GM23338 (cell line): ENCODE data around the gene TMEM61. TPM values are rescaled to one million over a fixed set of nuclear protein-coding genes. Genes with fewer than 3 reads are reported as not detected.

Source experiments
- ATAC-seq: fragments of 200-7000 bp; cut with Tn5 transposase; 3 replicates; pipeline ENCODE4 v1.9.1; 2020
- DNase-seq: peaks from one replicate; pipeline ENCODE4 v3.0.0-alpha.2; 2015; ENCODE audit warnings: low spot score
- H2AFZ ChIP-seq: fragments of 200-600 bp; sonication (generic); 2 replicates; pipeline ENCODE4 v1.8.0; 2016; ENCODE audit warnings: antibody characterized with exemption, mild to moderate bottlenecking, moderate library complexity
- H3F3A ChIP-seq: fragments of 200-600 bp; sonication (generic); replicated peaks from 2 replicates; pipeline ENCODE4 v1.8.0; 2017; ENCODE audit warnings: antibody characterized with exemption, mixed run types, low read depth
- H3K27ac ChIP-seq: fragments of 200-600 bp; sonication (generic); 2 replicates; pipeline ENCODE4 v1.6.1; 2016; ENCODE audit warnings: low read depth
- H3K27me3 ChIP-seq: fragments of 200-600 bp; sonication (generic); 2 replicates; pipeline ENCODE4 v1.8.0; 2016; ENCODE audit warnings: mild to moderate bottlenecking, mixed run types, moderate library complexity; ENCODE audit not compliant: insufficient read depth
- H3K36me3 ChIP-seq: fragments of 200-600 bp; sonication (generic); 2 replicates; pipeline ENCODE4 v1.8.0; 2016; ENCODE audit warnings: mild to moderate bottlenecking; ENCODE audit not compliant: insufficient read depth
- H3K4me1 ChIP-seq: fragments of 200-600 bp; sonication (generic); 2 replicates; pipeline ENCODE4 v1.8.0; 2016; ENCODE audit warnings: mild to moderate bottlenecking, moderate library complexity; ENCODE audit not compliant: insufficient read depth
- H3K4me2 ChIP-seq: fragments of 200-600 bp; sonication (generic); 2 replicates; pipeline ENCODE4 v1.7.1; 2017; ENCODE audit warnings: mixed run types
- H3K4me3 ChIP-seq: fragments of 200-600 bp; sonication (generic); 2 replicates; pipeline ENCODE4 v1.6.1; 2016; ENCODE audit warnings: mixed run types
- H3K79me2 ChIP-seq: fragments of 200-600 bp; sonication (generic); replicated peaks from 2 replicates; pipeline ENCODE4 v1.8.0; 2017; ENCODE audit warnings: mild to moderate bottlenecking; ENCODE audit not compliant: insufficient read depth
- H3K9me2 ChIP-seq: fragments of 200-600 bp; sonication (generic); 2 replicates; pipeline ENCODE4 v1.8.0; 2017; ENCODE audit not compliant: insufficient read depth
- H4K20me1 ChIP-seq: fragments of 200-600 bp; sonication (generic); replicated peaks from 2 replicates; pipeline ENCODE4 v1.8.0; 2017; ENCODE audit warnings: mild to moderate bottlenecking; ENCODE audit not compliant: insufficient read depth
- H3K27ac Mint-ChIP-seq: 2 replicates; pipeline ENCODE4 v1.8.0; 2020; ENCODE audit warnings: inconsistent platforms, mild to moderate bottlenecking, moderate library complexity, mixed read lengths
- H3K27me3 Mint-ChIP-seq: 3 replicates; pipeline ENCODE4 v1.8.0; 2022; ENCODE audit warnings: low read depth, mild to moderate bottlenecking, moderate library complexity, mixed read lengths, inconsistent platforms; ENCODE audit not compliant: insufficient read depth, poor library complexity
- H3K36me3 Mint-ChIP-seq: 3 replicates; pipeline ENCODE4 v1.8.0; 2021; ENCODE audit warnings: low read depth, mild to moderate bottlenecking, inconsistent platforms, moderate library complexity, mixed read lengths
- H3K4me1 Mint-ChIP-seq: 3 replicates; pipeline ENCODE4 v1.8.0; 2020; ENCODE audit warnings: mild to moderate bottlenecking, inconsistent platforms, mixed read lengths
- H3K4me3 Mint-ChIP-seq: 3 replicates; pipeline ENCODE4 v1.8.0; 2021; ENCODE audit warnings: moderate library complexity, mild to moderate bottlenecking, inconsistent platforms, mixed read lengths
- H3K9me3 Mint-ChIP-seq: 3 replicates; pipeline ENCODE4 v1.8.0; 2020; ENCODE audit warnings: moderate library complexity, mild to moderate bottlenecking, inconsistent platforms, mixed read lengths
- CREB1 ChIP-seq: fragments of 250-450 bp; sonication (Bioruptor Pico); IDR thresholded peaks from 2 replicates; pipeline ENCODE4 v1.5.0; 2020; ENCODE audit warnings: low read depth, mild to moderate bottlenecking, moderate library complexity
- CTCF ChIP-seq, 2 experiments: fragments of 200-600 bp in 1 of 2; sonication (generic) in 1 of 2; conservative IDR thresholded peaks; 2 replicates each; pipeline versions ENCODE4 v1.5.1 to v1.6.1; 2016 to 2017; ENCODE audit warnings: antibody characterized with exemption in 2 of 2, low read depth in 2 of 2, mild to moderate bottlenecking in 2 of 2, moderate library complexity in 1 of 2
- ETS1 ChIP-seq: IDR thresholded peaks from 2 replicates; pipeline ENCODE4 v1.6.1; 2016; ENCODE audit warnings: antibody characterized with exemption
- EZH2 ChIP-seq: fragments of 200-600 bp; sonication (generic); IDR thresholded peaks from one replicate; pipeline ENCODE4 v1.8.0; 2017; ENCODE audit warnings: antibody characterized with exemption, mild to moderate bottlenecking, low read depth; ENCODE audit not compliant: unreplicated experiment
- EZH2phosphoT487 ChIP-seq: fragments of 200-600 bp; sonication (generic); IDR thresholded peaks from one replicate; pipeline ENCODE4 v1.8.1; 2018; ENCODE audit warnings: antibody characterized with exemption; ENCODE audit not compliant: unreplicated experiment
- JUNB ChIP-seq: IDR thresholded peaks from one replicate; pipeline ENCODE4 v1.6.1; 2016; ENCODE audit warnings: antibody characterized with exemption; ENCODE audit not compliant: unreplicated experiment
- NANOG ChIP-seq: IDR thresholded peaks from 2 replicates; pipeline ENCODE4 v1.6.1; 2016; ENCODE audit warnings: antibody characterized with exemption, borderline replicate concordance
- POLR2AphosphoS5 ChIP-seq: IDR thresholded peaks from 2 replicates; pipeline ENCODE4 v1.6.1; 2016; ENCODE audit warnings: antibody characterized with exemption, low read depth
- STAT1 ChIP-seq: IDR thresholded peaks from one replicate; pipeline ENCODE4 v1.6.1; 2016; ENCODE audit warnings: antibody characterized with exemption; ENCODE audit not compliant: unreplicated experiment
- ZNF114 ChIP-seq: fragments of 250-450 bp; sonication (Bioruptor Pico); IDR thresholded peaks from 2 replicates; pipeline ENCODE4 v1.5.0; 2020; ENCODE audit warnings: mild to moderate bottlenecking, moderate library complexity
- ZNF331 ChIP-seq: fragments of 250-450 bp; sonication (Bioruptor Pico); IDR thresholded peaks from 2 replicates; pipeline ENCODE4 v1.5.0; 2020; ENCODE audit warnings: low read depth, mild to moderate bottlenecking, moderate library complexity
- polyA plus RNA-seq: library from polyadenylated mRNA; unstranded; fragments of >200 nt; fragmentation: Nextera tagmentation; extraction: Ambion mirVana; gene quantifications from 2 replicates; pipeline ENCODE4 v1.2.1, GENCODE V29; 2016
- total RNA-seq: library from RNA; depleted of rRNA; stranded (reverse); fragments of >200 nt; shearing (Covaris generic); gene quantifications from 2 replicates; pipeline ENCODE4 v1.2.3, GENCODE V29; 2014
- TF ChIP-seq, protein P1 (sequence below): IDR thresholded peaks from one replicate; pipeline ENCODE4 v1.6.1; 2018; ENCODE audit warnings: antibody characterized with exemption; ENCODE audit not compliant: unreplicated experiment
- TF ChIP-seq, protein P2 (sequence below): fragments of 250-450 bp; sonication (Bioruptor Pico); IDR thresholded peaks from 2 replicates; pipeline ENCODE4 v1.5.0; 2020; ENCODE audit warnings: mild to moderate bottlenecking, moderate library complexity

The TMEM61 gene
- total and polyA plus RNA-seq, 2 experiments from 2014 or later, result 2.0 to 3.6 TPM

DNA sequence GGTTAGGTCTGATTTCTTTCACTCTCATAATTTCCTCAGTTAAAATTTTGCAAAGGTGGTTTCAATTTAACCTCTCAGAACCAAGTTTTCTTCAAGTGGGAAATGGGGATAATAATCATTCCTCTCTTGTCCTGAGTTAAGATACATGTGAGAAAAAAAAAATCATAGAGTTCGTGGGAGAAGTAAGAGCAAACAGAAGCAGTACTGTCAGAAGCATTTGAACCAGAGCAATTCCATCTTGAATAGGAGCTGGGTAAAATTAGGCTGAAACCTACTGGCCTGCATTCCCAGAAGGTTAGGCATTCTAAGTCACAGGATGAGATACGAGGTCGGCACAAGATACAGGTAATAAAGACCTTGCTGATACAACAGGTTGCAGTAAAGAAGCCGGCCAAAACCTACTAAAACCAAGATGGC lies 28.6 kb upstream of the TMEM61 start:
- Histone ChIP-seq H3K79me2 (no peaks in the 10 kb centered on the region), H3K9me2 (no peaks in the 10 kb centered on the region), H3K27ac (0 out of 2 replicates have a peak overlapping the region, but pooled peaks have one; percentile 55), H3K36me3 (no peaks in the 10 kb centered on the region), H3F3A (no peaks in the 10 kb centered on the region), H3K4me2 (no peak overlapping the region), H3K4me1 (peaks cover 18% of the 10 kb centered on the region), H4K20me1 (no peaks in the 10 kb centered on the region), H3K4me3 (no peak overlapping the region), H3K27me3 (no peaks in the 10 kb centered on the region), H2AFZ (0 out of 2 replicates have a peak overlapping the region, but pooled peaks have one; percentile 38)
- H3K9me3 Mint-ChIP-seq, result peaks cover 29% of the 10 kb centered on the region
- H3K36me3 Mint-ChIP-seq, result peaks cover 19% of the 10 kb centered on the region
- no peak overlapping the region for H3K4me3 Mint-ChIP-seq
- TF ChIP-seq ETS1 (no peak), CREB1 (no peak), NANOG (no peak), CTCF (conservative IDR thresholded peaks at IDR 0.05; ENCODE audit: low read depth in 2 of 2) (no peak), EZH2 (no peak), POLR2AphosphoS5 (no peak), EZH2phosphoT487 (no peak), ZNF114 (CRISPR knock-in tag) (no peak), STAT1 (no peak), ZNF331 (no peak), JUNB (no peak)
- TF ChIP-seq, protein P1, sequence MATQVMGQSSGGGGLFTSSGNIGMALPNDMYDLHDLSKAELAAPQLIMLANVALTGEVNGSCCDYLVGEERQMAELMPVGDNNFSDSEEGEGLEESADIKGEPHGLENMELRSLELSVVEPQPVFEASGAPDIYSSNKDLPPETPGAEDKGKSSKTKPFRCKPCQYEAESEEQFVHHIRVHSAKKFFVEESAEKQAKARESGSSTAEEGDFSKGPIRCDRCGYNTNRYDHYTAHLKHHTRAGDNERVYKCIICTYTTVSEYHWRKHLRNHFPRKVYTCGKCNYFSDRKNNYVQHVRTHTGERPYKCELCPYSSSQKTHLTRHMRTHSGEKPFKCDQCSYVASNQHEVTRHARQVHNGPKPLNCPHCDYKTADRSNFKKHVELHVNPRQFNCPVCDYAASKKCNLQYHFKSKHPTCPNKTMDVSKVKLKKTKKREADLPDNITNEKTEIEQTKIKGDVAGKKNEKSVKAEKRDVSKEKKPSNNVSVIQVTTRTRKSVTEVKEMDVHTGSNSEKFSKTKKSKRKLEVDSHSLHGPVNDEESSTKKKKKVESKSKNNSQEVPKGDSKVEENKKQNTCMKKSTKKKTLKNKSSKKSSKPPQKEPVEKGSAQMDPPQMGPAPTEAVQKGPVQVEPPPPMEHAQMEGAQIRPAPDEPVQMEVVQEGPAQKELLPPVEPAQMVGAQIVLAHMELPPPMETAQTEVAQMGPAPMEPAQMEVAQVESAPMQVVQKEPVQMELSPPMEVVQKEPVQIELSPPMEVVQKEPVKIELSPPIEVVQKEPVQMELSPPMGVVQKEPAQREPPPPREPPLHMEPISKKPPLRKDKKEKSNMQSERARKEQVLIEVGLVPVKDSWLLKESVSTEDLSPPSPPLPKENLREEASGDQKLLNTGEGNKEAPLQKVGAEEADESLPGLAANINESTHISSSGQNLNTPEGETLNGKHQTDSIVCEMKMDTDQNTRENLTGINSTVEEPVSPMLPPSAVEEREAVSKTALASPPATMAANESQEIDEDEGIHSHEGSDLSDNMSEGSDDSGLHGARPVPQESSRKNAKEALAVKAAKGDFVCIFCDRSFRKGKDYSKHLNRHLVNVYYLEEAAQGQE, result no peak
- TF ChIP-seq, protein P2, sequence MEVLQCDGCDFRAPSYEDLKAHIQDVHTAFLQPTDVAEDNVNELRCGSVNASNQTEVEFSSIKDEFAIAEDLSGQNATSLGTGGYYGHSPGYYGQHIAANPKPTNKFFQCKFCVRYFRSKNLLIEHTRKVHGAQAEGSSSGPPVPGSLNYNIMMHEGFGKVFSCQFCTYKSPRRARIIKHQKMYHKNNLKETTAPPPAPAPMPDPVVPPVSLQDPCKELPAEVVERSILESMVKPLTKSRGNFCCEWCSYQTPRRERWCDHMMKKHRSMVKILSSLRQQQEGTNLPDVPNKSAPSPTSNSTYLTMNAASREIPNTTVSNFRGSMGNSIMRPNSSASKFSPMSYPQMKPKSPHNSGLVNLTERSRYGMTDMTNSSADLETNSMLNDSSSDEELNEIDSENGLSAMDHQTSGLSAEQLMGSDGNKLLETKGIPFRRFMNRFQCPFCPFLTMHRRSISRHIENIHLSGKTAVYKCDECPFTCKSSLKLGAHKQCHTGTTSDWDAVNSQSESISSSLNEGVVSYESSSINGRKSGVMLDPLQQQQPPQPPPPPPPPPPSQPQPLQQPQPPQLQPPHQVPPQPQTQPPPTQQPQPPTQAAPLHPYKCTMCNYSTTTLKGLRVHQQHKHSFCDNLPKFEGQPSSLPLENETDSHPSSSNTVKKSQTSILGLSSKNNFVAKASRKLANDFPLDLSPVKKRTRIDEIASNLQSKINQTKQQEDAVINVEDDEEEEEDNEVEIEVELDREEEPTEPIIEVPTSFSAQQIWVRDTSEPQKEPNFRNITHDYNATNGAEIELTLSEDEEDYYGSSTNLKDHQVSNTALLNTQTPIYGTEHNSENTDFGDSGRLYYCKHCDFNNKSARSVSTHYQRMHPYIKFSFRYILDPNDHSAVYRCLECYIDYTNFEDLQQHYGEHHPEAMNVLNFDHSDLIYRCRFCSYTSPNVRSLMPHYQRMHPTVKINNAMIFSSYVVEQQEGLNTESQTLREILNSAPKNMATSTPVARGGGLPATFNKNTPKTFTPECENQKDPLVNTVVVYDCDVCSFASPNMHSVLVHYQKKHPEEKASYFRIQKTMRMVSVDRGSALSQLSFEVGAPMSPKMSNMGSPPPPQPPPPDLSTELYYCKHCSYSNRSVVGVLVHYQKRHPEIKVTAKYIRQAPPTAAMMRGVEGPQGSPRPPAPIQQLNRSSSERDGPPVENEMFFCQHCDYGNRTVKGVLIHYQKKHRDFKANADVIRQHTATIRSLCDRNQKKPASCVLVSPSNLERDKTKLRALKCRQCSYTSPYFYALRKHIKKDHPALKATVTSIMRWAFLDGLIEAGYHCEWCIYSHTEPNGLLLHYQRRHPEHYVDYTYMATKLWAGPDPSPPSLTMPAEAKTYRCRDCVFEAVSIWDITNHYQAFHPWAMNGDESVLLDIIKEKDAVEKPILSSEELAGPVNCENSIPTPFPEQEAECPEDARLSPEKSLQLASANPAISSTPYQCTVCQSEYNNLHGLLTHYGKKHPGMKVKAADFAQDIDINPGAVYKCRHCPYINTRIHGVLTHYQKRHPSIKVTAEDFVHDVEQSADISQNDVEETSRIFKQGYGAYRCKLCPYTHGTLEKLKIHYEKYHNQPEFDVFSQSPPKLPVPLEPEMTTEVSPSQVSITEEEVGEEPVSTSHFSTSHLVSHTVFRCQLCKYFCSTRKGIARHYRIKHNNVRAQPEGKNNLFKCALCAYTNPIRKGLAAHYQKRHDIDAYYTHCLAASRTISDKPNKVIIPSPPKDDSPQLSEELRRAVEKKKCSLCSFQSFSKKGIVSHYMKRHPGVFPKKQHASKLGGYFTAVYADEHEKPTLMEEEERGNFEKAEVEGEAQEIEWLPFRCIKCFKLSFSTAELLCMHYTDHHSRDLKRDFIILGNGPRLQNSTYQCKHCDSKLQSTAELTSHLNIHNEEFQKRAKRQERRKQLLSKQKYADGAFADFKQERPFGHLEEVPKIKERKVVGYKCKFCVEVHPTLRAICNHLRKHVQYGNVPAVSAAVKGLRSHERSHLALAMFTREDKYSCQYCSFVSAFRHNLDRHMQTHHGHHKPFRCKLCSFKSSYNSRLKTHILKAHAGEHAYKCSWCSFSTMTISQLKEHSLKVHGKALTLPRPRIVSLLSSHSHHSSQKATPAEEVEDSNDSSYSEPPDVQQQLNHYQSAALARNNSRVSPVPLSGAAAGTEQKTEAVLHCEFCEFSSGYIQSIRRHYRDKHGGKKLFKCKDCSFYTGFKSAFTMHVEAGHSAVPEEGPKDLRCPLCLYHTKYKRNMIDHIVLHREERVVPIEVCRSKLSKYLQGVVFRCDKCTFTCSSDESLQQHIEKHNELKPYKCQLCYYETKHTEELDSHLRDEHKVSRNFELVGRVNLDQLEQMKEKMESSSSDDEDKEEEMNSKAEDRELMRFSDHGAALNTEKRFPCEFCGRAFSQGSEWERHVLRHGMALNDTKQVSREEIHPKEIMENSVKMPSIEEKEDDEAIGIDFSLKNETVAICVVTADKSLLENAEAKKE (CRISPR knock-in tag), result no peak
- H3K27ac Mint-ChIP-seq, result no peak overlapping the region
- peaks cover 20% of the 10 kb centered on the region for H3K4me1 Mint-ChIP-seq
- ATAC-seq (no peak), DNase-seq (no peak)
- peaks cover 13% of the 10 kb centered on the region for H3K27me3 Mint-ChIP-seq
